H7 (cell line): ENCODE data around the gene RNPS1. TPM values are rescaled to one million over a fixed set of nuclear protein-coding genes. Genes with fewer than 3 reads are reported as not detected.

Experiments used
- total RNA-seq: library from RNA; depleted of rRNA; stranded (reverse); fragments of >200 nt; shearing (Covaris generic); gene quantifications from 2 replicates; pipeline ENCODE4 v1.2.3, GENCODE V29; 2014; rRNA removed

RNPS1 gene
- total RNA-seq, 1 experiment from 2014 or later = 282 TPM

Other genes starting within 250 kb of the RNPS1 start
- gene NPW, start 248.3 kb downstream of the RNPS1 start, total RNA-seq = 2.0 and 2.3 TPM in 2 replicates
- 14.0 and 17.1 TPM in 2 replicates for gene NHERF2, start 241.2 kb downstream of the RNPS1 start, total RNA-seq
- 104 and 108 TPM in 2 replicates for gene NTHL1, start 220.3 kb downstream of the RNPS1 start, total RNA-seq
- gene TSC2, start 220.1 kb downstream of the RNPS1 start, total RNA-seq = 37.6 and 42.6 TPM in 2 replicates
- 45.6 and 64.4 TPM in 2 replicates for gene PKD1, start 132.2 kb downstream of the RNPS1 start, total RNA-seq
- gene RAB26, start 119.5 kb downstream of the RNPS1 start, total RNA-seq = 9.2 and 10.7 TPM in 2 replicates
- 147 and 153 TPM in 2 replicates for gene TRAF7, start 112.3 kb downstream of the RNPS1 start, total RNA-seq
- 1.5 and 2.0 TPM in 2 replicates for gene CASKIN1, start 71.5 kb downstream of the RNPS1 start, total RNA-seq
- 25.4 and 28.6 TPM in 2 replicates for gene MLST8, start 62.7 kb downstream of the RNPS1 start, total RNA-seq
- 3.9 and 7.4 TPM in 2 replicates for gene BRICD5, start 57.3 kb downstream of the RNPS1 start, total RNA-seq
- gene PGP, start 53.3 kb downstream of the RNPS1 start, total RNA-seq = 42.5 and 57.4 TPM in 2 replicates
- 33.4 and 36.8 TPM in 2 replicates for gene E4F1, start 44.5 kb downstream of the RNPS1 start, total RNA-seq
- 0.48 and 0.69 TPM in 2 replicates for gene DNASE1L2, start 31.7 kb downstream of the RNPS1 start, total RNA-seq
- 115 and 122 TPM in 2 replicates for gene ECI1, start 16.5 kb downstream of the RNPS1 start, total RNA-seq
- gene ABCA3, start 72.6 kb upstream of the RNPS1 start, total RNA-seq = 6.2 and 6.6 TPM in 2 replicates
- gene CCNF, start 161.3 kb upstream of the RNPS1 start, total RNA-seq = 81.5 and 82.6 TPM in 2 replicates
- gene TEDC2, start 192.0 kb upstream of the RNPS1 start, total RNA-seq = 87.2 and 90.7 TPM in 2 replicates
- gene NTN3, start 203.2 kb upstream of the RNPS1 start, total RNA-seq = 0.73 TPM in 1 of 2 replicates, not detected in the other
- 12.3 and 13.5 TPM in 2 replicates for gene TBC1D24, start 207.0 kb upstream of the RNPS1 start, total RNA-seq
- gene ATP6V0C, start 245.8 kb upstream of the RNPS1 start, total RNA-seq = 40.5 and 56.4 TPM in 2 replicates